Measurements from ENCODE around the gene GRK1.
A peak's percentile ranks its signal among the peaks of the same experiment; 100 is the strongest.
"Not testable (repeated sequence)": the region's sequence is repeated elsewhere in the genome, so short reads cannot be mapped to it uniquely, and the experiment has no call there.

The GRK1 gene

GRCh38 chr13:113666329-113666670 lies 719 bp upstream of the GRK1 start:
- peak in 1 of 4 experiments; percentile 26 for DNase-seq

GRCh38 chr13:113667771-113668490 lies 912 bp downstream of the GRK1 start:
- no peak for DNase-seq

- DNase-seq, result no peak
Measured at GRCh38 chr13:113668491-113668971, 1.5 kb downstream of the GRK1 start.

GRCh38 chr13:113669231-113669754 lies 2.3 kb downstream of the GRK1 start:
- no peak for DNase-seq

GRCh38 chr13:113669755-113670341 lies 2.8 kb downstream of the GRK1 start:
- no peak for DNase-seq

- no peak for DNase-seq
Measured at GRCh38 chr13:113670541-113670940, 3.5 kb downstream of the GRK1 start.

GRCh38 chr13:113671066-113672001 lies 4.3 kb downstream of the GRK1 start:
- no peak for DNase-seq

GRCh38 chr13:113672002-113672651 lies 5.1 kb downstream of the GRK1 start:
- DNase-seq, result no peak

GRCh38 chr13:113722921-113723320 lies 55.9 kb downstream of the GRK1 start:
- no peak for DNase-seq

- no peak for DNase-seq
Measured at GRCh38 chr13:113723410-113724015, 56.5 kb downstream of the GRK1 start.

- no peak for DNase-seq
Measured at GRCh38 chr13:113724016-113724758, 57.2 kb downstream of the GRK1 start.

- DNase-seq, result peak; percentile 66 to 91 (median 77)
Measured at GRCh38 chr13:113724780-113725315, 57.8 kb downstream of the GRK1 start.

- not testable (repeated sequence) for DNase-seq
Measured at GRCh38 chr13:113725329-113726105, 58.5 kb downstream of the GRK1 start.

GRCh38 chr13:113726106-113726821 lies 59.2 kb downstream of the GRK1 start:
- not testable (repeated sequence) for DNase-seq

GRCh38 chr13:113726961-113727411 lies 60.0 kb downstream of the GRK1 start:
- no peak for DNase-seq

- no peak for DNase-seq
Measured at GRCh38 chr13:113728571-113729054, 61.6 kb downstream of the GRK1 start.

- no peak for DNase-seq
Measured at GRCh38 chr13:113729187-113730019, 62.4 kb downstream of the GRK1 start.

- DNase-seq, result no peak
Measured at GRCh38 chr13:113730258-113730691, 63.3 kb downstream of the GRK1 start.
